GM12874 (cell line): ENCODE measurements around the gene BIK.

Source experiments
- CTCF ChIP-seq: IDR thresholded peaks from 2 replicates; pipeline ENCODE4 v1.5.1; 2011; ENCODE audit warnings: low read depth, mild to moderate bottlenecking, control low read depth, low read length, moderate library complexity; ENCODE audit not compliant: insufficient read depth

Gene BIK

GRCh38 chr22:43109921-43110443 lies 568 bp upstream of the BIK start:
- TF ChIP-seq CTCF = no peak

- no peak for TF ChIP-seq CTCF
Observed at GRCh38 chr22:43110927-43111623, 525 bp downstream of the BIK start.

- no peak for TF ChIP-seq CTCF
Observed at GRCh38 chr22:43113526-43114251, 3.1 kb downstream of the BIK start.

GRCh38 chr22:43114958-43115357 lies 4.4 kb downstream of the BIK start:
- no peak for TF ChIP-seq CTCF

- no peak for TF ChIP-seq CTCF
Observed at GRCh38 chr22:43116932-43117331, 6.4 kb downstream of the BIK start.

GRCh38 chr22:43118024-43118849 lies 7.7 kb downstream of the BIK start:
- no peak for TF ChIP-seq CTCF

GRCh38 chr22:43118953-43119458 lies 8.5 kb downstream of the BIK start:
- TF ChIP-seq CTCF = no peak
